HG03378 (cell line): ENCODE measurements around the gene CLCN5.
A peak's percentile ranks its signal among the peaks of the same experiment; 100 is the strongest.

ENCODE experiments used
- ATAC-seq: cut with Tn5 transposase; IDR thresholded peaks from one replicate; pipeline ENCODE4 v1.9.1; 2021; ENCODE audit warnings: mild to moderate bottlenecking, moderate library complexity; ENCODE audit not compliant: unreplicated experiment

Gene CLCN5

DNA sequence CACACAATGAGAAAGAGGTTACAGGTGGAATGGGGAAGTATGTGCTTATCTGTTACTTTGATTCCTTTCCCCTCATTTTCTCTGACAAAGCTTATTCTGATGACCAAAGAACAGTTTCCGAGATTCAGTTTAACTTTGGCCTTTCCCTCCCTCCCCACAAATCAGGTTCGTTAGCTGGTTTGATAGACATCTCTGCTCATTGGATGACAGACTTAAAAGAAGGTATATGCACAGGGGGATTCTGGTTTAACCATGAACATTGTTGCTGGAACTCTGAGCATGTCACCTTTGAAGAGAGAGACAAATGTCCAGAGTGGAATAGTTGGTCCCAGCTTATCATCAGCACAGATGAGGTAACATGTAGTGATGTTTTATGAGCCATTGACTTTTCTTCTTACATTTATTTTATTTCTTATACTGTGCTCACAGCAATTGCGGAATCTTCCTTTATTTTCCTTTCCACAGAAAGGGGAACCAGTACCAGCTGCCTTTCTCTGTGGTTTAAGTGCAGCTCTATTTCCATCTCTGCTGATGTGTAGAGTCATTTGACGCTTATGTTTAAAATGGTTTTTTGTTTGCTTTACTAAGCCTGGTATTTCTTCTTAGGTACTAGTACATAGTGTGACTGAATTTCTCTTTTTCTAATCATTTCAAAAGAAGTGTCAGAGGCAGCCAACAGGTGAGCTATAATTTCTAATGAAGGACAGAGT lies 153.4 kb downstream of the CLCN5 start:
- ATAC-seq: peak; percentile 60

DNA sequence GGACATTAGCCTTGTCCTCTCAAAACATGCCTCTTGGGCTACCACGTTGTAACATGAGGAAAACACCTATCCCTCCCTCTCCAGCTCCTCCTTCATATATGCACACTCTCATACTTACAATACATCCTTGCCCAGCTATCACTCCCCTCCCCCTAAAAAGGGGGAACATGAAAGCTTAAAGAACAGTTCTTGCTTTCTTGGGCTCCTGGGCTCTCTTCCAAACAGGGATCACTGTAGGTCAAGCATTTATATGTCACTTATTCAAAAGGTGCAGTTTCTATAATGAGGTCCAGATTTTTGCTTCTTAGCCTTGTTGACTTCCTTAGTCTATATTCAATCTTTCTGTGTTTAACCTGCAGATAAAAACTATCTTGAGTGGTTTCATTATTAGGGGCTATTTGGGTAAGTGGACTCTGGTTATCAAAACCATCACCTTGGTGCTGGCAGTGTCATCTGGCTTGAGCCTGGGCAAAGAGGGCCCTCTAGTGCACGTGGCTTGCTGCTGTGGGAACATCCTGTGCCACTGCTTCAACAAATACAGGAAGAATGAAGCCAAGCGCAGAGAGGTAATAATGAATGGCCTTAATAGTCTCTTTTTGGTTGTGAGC lies 159.0 kb downstream of the CLCN5 start:
- peak; percentile 52 for ATAC-seq

DNA sequence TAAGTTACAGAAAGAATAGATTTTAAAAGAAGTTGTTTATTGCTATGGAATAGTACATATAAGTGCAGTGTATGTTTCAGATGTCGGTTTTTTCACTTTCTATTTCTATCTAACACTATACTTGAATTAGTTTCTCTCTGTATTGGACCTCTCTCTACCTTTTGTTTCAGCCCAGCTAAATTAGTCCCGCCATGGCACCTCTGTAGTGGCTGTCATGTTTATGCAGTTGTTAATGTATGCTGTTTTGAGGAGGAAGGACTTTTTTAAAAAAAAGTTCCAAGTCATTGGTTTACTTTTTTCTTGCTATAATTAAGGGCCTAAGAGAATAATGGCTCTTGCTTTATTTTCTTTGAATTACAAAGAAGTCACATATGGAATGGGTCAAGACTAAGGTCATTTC lies 160.3 kb downstream of the CLCN5 start:
- no peak for ATAC-seq

DNA sequence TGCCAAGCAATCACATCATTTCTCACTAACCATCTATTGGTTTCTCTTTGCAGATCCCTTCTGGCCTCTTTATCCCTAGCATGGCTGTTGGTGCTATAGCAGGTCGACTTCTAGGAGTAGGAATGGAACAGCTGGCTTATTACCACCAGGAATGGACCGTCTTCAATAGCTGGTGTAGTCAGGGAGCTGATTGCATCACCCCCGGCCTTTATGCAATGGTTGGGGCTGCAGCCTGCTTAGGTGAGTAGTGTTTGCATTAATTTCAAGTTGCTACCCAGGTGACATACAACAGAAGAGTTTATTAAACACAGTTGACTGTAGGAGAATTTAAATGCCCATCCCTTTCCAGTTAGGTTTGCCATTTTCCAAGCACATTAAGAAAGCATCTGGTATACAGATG lies 166.2 kb downstream of the CLCN5 start:
- no peak for ATAC-seq

DNA sequence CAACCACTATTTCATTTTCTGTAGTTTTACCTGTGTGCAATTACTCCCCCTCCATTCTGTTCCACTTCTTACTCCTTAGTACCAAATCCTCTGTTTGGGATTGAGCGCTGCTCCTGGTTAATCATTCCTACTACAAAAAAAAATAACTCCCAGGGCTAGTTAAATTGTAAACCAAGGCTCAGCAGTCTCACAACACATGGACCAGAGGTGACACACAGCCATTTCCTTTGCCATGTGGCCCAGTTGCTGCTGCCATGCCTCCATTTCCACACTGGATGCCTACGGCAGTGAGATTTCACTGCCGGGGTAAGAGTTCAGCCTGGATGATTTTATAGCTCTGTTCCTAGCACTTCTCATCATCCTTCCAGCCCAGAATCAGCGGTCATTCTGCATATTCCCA lies 171.2 kb downstream of the CLCN5 start:
- ATAC-seq: no peak

DNA sequence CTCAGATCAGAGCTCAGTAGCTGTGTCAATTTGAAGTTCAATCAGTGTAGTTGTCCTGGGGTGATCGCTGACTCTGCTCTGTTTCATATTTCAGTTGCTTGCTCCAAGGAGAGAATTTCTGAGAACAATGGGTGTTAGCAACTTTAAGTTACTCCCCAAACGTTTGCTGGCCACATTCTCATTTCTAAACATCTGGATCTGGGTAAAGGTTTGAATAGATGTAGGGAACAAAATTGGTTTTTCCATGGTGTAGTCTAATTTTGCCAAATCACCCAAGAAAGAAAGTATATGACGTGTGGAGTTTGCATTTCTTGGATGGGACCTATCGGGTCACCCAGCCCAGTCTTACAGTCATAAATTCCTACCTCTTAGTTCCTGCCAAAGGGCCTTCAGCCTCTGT lies 174.7 kb downstream of the CLCN5 start:
- ATAC-seq: no peak

DNA sequence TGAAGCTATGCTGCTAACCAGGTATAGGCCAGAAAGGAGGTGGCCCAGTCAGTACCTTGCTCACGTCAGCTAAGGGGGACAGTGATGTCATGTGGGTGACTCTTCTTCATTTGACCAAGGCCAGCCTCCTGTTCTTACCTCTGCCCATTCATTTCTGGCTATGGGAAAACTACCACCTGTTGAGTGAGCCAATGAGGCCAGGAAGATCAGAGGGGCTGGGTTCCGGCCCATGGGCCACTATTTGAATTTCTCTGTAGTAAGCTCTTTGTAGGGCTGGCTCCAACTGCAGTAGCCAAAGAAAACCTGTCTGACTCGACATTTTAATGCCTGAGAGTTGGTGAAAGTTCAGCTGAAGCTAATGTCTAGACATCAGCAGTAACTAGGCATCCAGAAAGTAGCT lies 175.8 kb downstream of the CLCN5 start:
- no peak for ATAC-seq

DNA sequence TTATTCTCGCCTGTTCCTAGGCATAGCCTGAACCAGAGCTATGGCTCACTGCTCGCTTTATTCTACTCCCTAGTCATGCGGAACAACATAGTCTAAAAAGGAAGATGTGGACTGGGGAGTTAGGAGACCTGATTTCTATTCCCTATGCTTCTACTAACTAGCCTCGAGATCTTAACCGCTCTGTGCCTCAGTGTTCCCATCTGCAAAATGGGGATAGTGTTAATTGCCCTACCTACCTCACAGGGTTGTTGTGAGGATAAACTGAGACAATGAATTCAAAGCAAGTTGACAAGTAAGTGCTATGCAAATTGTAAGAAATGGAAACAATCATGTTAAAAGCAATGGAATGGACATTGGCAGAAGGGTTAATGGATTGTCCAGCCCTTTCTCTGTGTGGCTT lies 176.4 kb downstream of the CLCN5 start:
- no peak for ATAC-seq

DNA sequence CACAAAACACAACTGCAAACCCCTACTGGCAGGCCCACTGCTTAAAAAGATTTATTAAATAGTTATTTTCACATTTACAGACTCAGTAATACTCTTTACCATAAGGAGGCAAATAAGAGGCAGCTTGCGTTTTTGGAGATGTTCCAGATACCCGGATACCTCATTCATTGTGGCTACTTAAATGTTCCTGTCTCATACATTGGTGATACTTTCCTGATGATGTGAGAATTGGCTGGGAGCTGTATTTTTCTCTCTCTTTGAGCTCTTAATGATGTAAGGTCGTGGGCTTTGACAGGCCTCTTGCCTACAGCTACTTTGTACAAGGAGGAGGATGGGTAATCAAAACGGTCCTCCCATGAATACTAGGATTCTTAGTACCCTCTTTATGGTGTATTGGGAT lies 176.9 kb downstream of the CLCN5 start:
- ATAC-seq: no peak

DNA sequence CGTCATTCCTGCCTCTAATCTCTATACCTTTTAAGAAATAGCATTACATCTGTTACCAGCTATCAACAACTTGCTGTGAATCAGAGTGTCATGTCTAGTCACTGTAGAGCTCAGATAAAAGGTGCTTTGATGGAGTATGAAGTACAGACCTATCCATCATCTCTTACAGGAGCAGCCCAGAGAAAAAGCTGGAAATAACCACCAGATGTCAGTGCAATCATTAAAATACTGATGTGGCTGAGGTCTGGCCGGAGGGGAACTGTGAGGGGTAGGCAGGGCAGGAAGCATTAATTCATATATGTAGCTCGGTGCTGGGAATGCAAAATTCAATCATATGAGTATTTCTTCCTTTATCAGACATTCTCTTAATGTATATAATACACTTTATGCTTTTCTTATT lies 177.8 kb downstream of the CLCN5 start:
- no peak for ATAC-seq

DNA sequence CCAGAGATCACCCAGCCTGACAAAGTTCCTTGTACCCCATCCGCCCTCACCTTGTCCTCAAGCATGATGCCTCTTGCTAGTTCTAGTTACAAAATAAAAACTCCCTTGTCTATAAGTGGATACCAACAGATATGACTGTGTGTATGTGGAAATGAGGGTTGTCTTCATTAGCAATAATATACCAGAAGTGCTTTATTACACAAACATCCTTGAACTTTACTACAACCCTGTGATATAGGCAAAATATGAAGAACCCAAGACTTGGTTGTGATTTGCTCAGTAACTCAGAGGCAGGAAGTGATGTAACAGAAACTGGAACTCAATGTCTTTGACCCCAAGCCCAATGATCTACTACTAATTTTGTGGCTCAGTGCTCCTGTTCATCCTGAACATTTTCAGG lies 180.8 kb downstream of the CLCN5 start:
- no peak for ATAC-seq

DNA sequence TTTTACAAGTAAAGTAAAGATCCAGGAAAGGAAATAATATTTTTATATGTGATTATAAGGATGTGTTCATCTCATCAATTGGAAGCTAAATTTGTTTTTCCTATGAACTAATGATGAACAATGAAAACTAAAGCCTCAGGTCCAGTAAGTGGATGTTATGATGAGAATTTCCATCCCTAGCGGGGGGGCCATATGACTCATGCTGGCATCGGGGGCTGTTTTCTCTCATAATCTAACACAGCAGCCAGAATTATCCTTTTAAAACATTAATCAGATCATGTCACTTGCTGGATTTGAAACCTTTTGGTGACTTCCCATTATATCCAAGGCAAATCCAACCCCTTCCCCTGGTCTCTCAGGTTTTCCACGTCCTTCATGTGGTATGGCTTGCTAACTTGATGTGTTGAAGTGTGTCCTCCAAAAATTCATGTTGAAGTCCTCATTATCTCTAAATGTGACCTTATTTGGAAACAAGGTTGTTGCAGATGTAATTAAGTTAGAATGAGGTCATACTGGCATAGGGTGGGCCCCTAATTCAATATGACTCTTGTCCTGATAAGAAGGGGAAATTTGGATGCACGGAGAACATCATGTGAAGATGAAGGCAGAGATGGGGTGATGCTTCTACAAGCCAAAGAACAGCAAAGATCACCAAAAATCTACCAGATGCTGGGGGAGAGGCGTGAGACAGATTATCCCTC lies 181.6 kb downstream of the CLCN5 start:
- no peak for ATAC-seq

DNA sequence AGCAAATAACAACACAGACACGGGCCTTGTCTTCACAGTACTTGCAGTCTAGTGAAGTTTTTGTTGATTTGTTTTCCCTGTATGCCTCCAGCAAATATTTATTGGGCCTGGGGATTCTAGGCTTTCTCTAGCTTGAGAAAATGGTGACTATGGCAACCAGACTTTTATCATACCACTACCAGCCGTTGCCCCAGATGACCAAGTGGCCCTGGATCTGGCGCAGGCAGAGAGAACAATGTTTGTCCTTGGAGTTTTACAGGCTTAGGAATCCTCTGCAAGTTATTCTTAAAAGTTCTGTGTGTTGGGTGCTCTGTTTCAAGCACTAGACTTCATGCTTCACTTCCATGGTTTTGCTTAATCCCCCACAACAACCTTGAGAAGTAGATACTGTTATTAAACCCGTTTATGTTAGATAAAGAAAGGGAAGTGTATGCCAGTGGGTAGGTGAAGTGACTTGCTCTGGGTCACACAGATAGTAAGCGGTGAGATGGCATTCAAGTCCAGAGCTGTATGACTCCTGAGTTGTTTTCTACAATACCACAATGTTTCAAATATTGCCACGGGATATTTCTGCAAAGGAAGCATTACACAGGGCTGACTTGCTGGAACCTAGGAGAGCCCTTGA lies 183.8 kb downstream of the CLCN5 start:
- ATAC-seq: no peak

DNA sequence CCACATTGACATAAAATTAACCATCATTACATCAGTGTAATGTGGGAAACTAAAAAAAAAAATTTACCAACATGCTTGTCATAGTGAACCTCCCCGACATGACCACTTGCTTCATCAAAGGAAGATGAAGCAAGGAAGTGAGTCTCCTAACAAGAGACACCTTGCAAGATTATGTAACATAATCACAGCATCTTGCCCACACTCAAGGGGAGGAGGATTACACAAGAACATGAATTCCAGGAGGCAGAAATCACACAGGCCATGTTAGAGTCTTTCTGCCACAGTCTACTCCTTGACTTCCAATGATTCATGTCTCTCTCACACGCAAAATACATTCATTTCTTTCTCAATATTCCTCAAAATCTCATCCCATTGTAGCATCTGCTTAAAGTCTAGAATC lies 185.1 kb downstream of the CLCN5 start:
- ATAC-seq: no peak

DNA sequence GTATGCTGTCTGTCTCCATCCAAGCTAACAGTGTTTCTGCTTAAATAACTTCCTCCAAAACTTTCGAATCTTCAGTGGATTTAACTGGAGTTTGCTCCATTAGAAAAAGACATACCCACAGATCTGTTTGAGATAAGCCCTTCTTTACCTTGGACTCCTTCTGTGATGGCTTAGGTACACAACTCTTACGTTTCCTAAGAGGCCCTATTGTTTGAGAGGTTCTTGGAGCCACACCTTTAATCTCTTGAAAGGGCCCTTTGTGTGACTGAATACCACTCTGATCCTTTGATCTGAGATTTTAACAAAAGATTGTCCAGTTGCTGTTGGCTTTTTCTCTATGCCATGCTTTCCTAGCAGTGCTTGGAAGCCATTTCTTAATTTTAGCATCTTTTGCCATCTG lies 185.9 kb downstream of the CLCN5 start:
- ATAC-seq: no peak

DNA sequence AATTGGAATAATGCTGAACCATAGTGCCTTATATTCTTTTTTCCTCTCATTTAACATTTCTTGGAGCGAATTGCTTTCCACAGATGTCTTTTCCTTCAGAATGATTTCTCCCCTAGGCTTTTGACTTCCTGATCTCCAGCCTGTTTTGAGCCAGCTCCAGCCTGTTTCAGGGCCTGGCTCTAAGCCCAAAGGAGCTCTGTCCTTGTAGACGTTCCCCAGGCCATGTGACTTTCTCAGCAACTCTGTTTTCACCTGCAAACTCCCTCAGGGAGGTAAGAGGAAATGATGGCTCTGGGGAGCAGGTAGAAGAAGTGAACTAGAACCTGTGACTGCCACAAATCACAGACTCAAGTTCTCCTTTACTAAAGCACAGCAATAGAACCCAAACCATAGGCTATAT lies 189.3 kb downstream of the CLCN5 start:
- no peak for ATAC-seq

DNA sequence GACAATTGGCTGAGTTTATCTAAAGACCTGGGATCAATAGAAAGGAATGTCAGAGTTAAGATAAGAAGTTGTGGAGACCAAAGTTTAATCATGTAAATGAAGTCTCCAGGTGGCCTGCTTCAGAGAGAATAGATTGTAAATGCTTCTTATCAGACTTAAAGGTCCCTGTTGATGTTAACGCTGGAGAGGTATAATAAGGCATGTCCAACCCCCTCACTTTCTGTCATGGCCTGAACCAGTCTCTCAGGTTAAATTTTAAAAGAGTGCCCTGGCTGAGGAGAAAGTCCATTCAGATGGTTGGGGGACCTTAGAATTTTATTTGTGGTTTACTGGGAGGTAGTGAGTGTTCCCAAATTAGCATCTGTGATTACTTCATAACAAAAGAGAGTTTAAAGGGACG lies 191.7 kb downstream of the CLCN5 start:
- ATAC-seq: no peak

DNA sequence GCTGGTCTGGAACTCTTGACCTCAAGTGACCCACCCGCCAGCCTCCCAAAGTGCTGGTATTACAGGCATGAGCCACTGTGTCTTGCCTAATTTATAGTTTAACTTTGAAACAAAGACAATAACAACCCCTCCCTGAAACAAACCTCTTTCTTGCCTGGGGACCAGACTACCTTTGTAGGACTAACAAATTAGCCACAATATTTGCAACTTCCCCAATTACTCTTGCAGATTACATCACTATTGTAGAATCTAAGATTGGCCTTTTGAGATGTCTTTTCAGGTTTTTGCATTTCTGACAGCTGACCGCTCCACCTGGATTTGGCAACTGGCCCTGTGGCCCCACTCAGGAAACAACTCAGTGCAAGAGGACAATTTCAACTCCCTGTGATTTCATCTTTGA lies 193.6 kb downstream of the CLCN5 start:
- no peak for ATAC-seq

DNA sequence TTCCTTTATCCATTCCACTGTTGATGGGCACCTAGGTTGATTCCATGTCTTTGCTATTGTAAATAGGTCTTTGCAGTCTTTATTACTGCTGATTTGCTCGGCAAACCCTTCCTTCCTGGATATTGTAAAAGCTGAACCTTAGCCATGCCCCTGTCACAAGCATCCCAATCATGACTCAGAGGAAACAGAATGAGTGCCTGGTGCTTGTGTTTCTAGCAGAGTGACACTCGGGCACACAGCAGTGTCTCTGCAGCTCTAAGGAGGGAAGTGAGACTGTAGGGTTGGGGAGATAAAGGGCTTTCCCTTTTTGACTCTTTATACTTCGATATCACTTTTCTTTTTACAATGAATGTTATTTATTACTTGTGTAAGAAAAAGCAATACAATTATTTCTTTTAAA lies 195.1 kb downstream of the CLCN5 start:
- no peak for ATAC-seq

DNA sequence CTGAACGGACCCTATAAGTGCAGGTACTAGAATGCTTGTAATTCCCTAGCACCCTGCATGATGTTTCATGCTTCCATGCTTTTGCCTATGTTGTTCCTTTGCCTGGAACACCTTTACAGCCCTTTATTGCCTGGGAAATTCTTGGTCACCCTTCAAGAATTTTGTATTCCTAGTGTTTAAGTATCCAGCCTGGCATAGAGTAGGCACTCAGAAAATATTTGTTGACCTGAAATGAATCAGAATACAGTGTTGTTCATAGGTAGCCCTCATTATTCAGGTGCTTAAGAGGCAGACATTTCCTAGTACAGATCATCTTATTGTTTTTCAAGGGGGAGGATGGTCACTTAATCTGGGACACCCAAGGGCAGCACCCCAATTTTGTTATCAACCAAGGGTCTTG lies 203.1 kb downstream of the CLCN5 start:
- no peak for ATAC-seq

DNA sequence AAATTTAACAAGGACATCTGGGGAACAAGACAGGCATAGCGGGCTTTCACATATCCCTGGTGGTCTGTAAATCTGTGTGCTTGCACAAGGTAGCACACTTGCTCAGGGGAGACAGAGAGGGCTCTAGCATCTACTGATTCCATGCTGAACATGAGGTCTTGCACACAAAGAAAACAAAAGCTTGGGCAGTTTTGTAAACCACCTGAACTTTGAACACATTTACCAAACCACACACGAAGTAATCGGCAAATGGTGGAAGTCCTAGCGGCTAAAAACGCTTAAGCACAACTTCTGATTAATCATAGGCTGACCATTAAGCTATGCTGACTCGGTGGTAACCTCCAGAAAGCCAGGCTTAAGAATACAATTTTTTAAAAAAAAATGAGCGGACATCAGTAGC lies 225.6 kb downstream of the CLCN5 start:
- no peak for ATAC-seq
